ENCODE measurements around the gene SMYD3. TPM values are rescaled to one million over a fixed set of nuclear protein-coding genes. Genes with fewer than 3 reads are reported as not detected.
A peak's percentile ranks its signal among the peaks of the same experiment; 100 is the strongest.

SMYD3 gene
- total and polyA plus RNA-seq, 4 donors = 10.5 to 40.1 (median 32.5) TPM

- ATAC-seq (ENCODE audit: insufficient read depth, low FRiP score) = no peak
- no peaks in the 10 kb centered on the region for H3K9me3 ChIP-seq (ENCODE audit: control insufficient read depth in 4 of 4, insufficient read depth in 3 of 4, low read length in 3 of 4)
Measured at GRCh38 chr1:246445503-246445902, 61.6 kb downstream of the SMYD3 start.

GRCh38 chr1:246444617-246445016 is 62.5 kb downstream of the SMYD3 start:
- Histone ChIP-seq H3K27ac (ENCODE audit: low read depth in 1 of 2, low read length in 1 of 2) (no peak overlapping the region), H3K27me3 (ENCODE audit: control insufficient read depth in 3 of 3, insufficient read depth in 3 of 3, low read length in 2 of 3) (no peaks in the 10 kb centered on the region), H3K4me1 (ENCODE audit: control insufficient read depth in 5 of 5, insufficient read depth in 5 of 5, low read length in 5 of 5) (peaks cover 0 to 2% (median 0%) of the 10 kb centered on the region in 5 donors), H3K9ac (ENCODE audit: insufficient read depth in 1 of 2, low read length in 2 of 2) (no peak overlapping the region), H3K4me3 (no peak overlapping the region), H3K9me3 (ENCODE audit: control insufficient read depth in 4 of 4, insufficient read depth in 3 of 4, low read length in 3 of 4) (no peaks in the 10 kb centered on the region), H3K36me3 (ENCODE audit: control insufficient read depth in 4 of 4, insufficient read depth in 4 of 4, low read length in 4 of 4) (no peaks in the 10 kb centered on the region)
- no peak for TF ChIP-seq CTCF (IDR thresholded peaks at IDR 0.05; ENCODE audit: control extremely low read depth, extremely low read depth)
- 77 to 88% methylated on average over 3 of the region's 3 CpGs for WGBS, 2 donors
- ATAC-seq (ENCODE audit: insufficient read depth, low FRiP score) (no peak), DNase-seq (no peak)

More at GRCh38 chr1:246445503-246445902, 61.6 kb downstream of the SMYD3 start:
- Histone ChIP-seq H3K36me3 (ENCODE audit: control insufficient read depth in 4 of 4, insufficient read depth in 4 of 4, low read length in 4 of 4) (no peaks in the 10 kb centered on the region), H3K4me1 (ENCODE audit: control insufficient read depth in 5 of 5, insufficient read depth in 5 of 5, low read length in 5 of 5) (peaks cover 0 to 2% (median 0%) of the 10 kb centered on the region in 5 donors), H3K27me3 (ENCODE audit: control insufficient read depth in 3 of 3, insufficient read depth in 3 of 3, low read length in 2 of 3) (no peaks in the 10 kb centered on the region), H3K27ac (ENCODE audit: low read depth in 1 of 2, low read length in 1 of 2) (no peak overlapping the region), H3K4me3 (no peak overlapping the region), H3K9ac (ENCODE audit: insufficient read depth in 1 of 2, low read length in 2 of 2) (no peak overlapping the region)
- DNase-seq = no peak
- TF ChIP-seq CTCF (IDR thresholded peaks at IDR 0.05; ENCODE audit: control extremely low read depth, extremely low read depth) = no peak
- WGBS, 2 donors = 66 to 85% methylated on average over 3 of the region's 3 CpGs

- TF ChIP-seq CTCF (IDR thresholded peaks at IDR 0.05; ENCODE audit: control extremely low read depth, extremely low read depth) = no peak
- WGBS, 2 donors = 66 to 84% methylated on average over 3 of the region's 3 CpGs
- H3K4me3 ChIP-seq = no peak overlapping the region
- H3K4me1 ChIP-seq (ENCODE audit: control insufficient read depth in 5 of 5, insufficient read depth in 5 of 5, low read length in 5 of 5) = peaks cover 0 to 14% (median 3%) of the 10 kb centered on the region in 5 donors
- no peaks in the 10 kb centered on the region for H3K9me3 ChIP-seq (ENCODE audit: control insufficient read depth in 4 of 4, insufficient read depth in 3 of 4, low read length in 3 of 4)
- no peaks in the 10 kb centered on the region for H3K27me3 ChIP-seq (ENCODE audit: control insufficient read depth in 3 of 3, insufficient read depth in 3 of 3, low read length in 2 of 3)
- no peak overlapping the region for H3K9ac ChIP-seq (ENCODE audit: insufficient read depth in 1 of 2, low read length in 2 of 2)
- peak in 2 of 3 donors; percentile 77 for DNase-seq
- H3K27ac ChIP-seq (ENCODE audit: low read depth in 1 of 2, low read length in 1 of 2) = no peak overlapping the region
- no peaks in the 10 kb centered on the region for H3K36me3 ChIP-seq (ENCODE audit: control insufficient read depth in 4 of 4, insufficient read depth in 4 of 4, low read length in 4 of 4)
- ATAC-seq (ENCODE audit: insufficient read depth, low FRiP score) = no peak
Measured at GRCh38 chr1:246437961-246438360, 69.1 kb downstream of the SMYD3 start.

- no peak for TF ChIP-seq CTCF (IDR thresholded peaks at IDR 0.05; ENCODE audit: control extremely low read depth, extremely low read depth)
- no peak for DNase-seq
- Histone ChIP-seq H3K9ac (ENCODE audit: insufficient read depth in 1 of 2, low read length in 2 of 2) (no peak overlapping the region), H3K9me3 (ENCODE audit: control insufficient read depth in 4 of 4, insufficient read depth in 3 of 4, low read length in 3 of 4) (no peaks in the 10 kb centered on the region), H3K27ac (ENCODE audit: low read depth in 1 of 2, low read length in 1 of 2) (no peak overlapping the region), H3K4me1 (ENCODE audit: control insufficient read depth in 5 of 5, insufficient read depth in 5 of 5, low read length in 5 of 5) (peaks cover 0 to 14% (median 3%) of the 10 kb centered on the region in 5 donors), H3K27me3 (ENCODE audit: control insufficient read depth in 3 of 3, insufficient read depth in 3 of 3, low read length in 2 of 3) (no peaks in the 10 kb centered on the region), H3K36me3 (ENCODE audit: control insufficient read depth in 4 of 4, insufficient read depth in 4 of 4, low read length in 4 of 4) (no peaks in the 10 kb centered on the region), H3K4me3 (no peak overlapping the region)
- WGBS, 2 donors = 67 to 83% methylated on average over 6 of the region's 6 CpGs
- no peak for ATAC-seq (ENCODE audit: insufficient read depth, low FRiP score)
Measured at GRCh38 chr1:246435421-246436041, 71.5 kb downstream of the SMYD3 start.
